NCI-H187 treated with DMSO at 0.1 percent for 48 hours (cell line): ENCODE results near the gene IZUMO1.
A peak's percentile ranks its signal among the peaks of the same experiment; 100 is the strongest.

ENCODE experiments used
- DNase-seq: peaks from one replicate; lab custom pipeline; 2025; lab: John Stamatoyannopoulos, UW

IZUMO1 gene

GRCh38 chr19:48757089-48757675 lies 10.5 kb upstream of the IZUMO1 start:
- no peak for DNase-seq

GRCh38 chr19:48756686-48757085 lies 10.0 kb upstream of the IZUMO1 start:
- DNase-seq, result no peak

DNA sequence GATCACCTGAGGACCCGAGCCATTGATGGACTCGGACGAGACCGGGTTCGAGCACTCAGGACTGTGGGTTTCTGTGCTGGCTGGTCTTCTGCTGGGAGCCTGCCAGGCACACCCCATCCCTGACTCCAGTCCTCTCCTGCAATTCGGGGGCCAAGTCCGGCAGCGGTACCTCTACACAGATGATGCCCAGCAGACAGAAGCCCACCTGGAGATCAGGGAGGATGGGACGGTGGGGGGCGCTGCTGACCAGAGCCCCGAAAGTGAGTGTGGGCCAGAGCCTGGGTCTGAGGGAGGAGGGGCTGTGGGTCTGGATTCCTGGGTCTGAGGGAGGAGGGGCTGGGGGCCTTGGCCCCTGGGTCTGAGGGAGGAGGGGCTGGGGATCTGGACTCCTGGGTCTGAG lies 9.5 kb upstream of the IZUMO1 start:
- no peak for DNase-seq

- DNase-seq, result no peak
Observed at GRCh38 chr19:48755787-48756186, 9.1 kb upstream of the IZUMO1 start.

- no peak for DNase-seq
Observed at GRCh38 chr19:48755084-48755641, 8.5 kb upstream of the IZUMO1 start, which contains the start of gene FGF21. Gene FGF21, plus strand, starts transcription at chr19:48755524. Its CDS starts 713 bp downstream, at chr19:48756237.

- DNase-seq, result peak; percentile 92
Observed at GRCh38 chr19:48752496-48753365, 6.0 kb upstream of the IZUMO1 start, which contains the start of gene FUT1. Gene FUT1, minus strand, starts transcription at chr19:48752641. Its CDS starts 1,360 bp downstream, at chr19:48751281.

DNA sequence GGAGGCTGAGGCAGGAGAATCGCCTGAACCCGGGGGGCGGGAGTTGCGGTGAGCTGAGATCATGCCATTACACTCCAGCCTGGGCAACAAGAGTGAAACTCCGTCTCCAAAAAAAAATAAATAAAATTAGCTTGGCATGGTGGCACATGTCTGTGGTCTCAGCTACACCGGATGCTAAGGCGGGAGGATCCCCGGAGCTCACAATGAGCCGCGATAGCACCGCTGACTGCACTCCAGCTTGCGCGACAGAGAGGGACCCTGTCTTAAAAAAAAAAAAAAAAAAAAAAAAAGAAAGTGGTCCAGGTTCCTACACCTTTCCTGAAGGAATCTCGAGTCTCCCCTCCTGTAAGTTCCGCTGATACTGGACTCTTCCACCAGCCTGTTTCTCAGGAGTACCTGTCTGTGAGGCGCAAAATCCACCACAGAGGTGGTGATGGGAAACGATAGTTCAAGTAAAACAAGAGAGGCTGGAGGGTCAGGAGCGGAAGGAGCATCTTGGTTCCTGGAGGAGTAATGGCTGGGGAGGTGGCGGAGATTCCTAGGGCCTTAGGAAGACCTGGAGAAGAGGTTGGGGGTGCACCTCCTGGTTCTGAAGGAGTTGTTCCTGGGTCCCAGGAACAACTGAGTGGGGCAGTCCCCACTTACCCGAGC lies 5.3 kb upstream of the IZUMO1 start:
- no peak for DNase-seq

GRCh38 chr19:48750771-48751504 lies 4.2 kb upstream of the IZUMO1 start:
- DNase-seq, result no peak

DNA sequence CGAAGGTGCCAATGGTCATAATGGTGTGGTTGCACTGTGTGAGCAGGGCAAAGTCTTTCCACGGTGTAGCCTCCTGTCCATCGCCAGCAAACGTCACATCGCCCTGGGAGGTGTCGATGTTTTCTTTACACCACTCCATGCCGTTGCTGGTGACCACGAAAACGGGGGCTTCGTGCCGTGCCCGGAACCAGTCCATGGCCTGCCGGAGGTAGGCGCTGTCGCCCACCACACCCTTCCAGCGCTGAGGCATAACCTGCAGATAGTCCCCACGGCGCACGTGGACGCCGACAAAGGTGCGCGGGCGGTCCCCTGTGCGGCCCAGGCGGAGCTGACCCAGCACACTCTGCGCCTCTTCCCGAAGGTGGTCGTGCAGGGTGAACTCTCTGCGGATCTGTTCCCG lies 3.6 kb upstream of the IZUMO1 start:
- DNase-seq, result no peak

DNA sequence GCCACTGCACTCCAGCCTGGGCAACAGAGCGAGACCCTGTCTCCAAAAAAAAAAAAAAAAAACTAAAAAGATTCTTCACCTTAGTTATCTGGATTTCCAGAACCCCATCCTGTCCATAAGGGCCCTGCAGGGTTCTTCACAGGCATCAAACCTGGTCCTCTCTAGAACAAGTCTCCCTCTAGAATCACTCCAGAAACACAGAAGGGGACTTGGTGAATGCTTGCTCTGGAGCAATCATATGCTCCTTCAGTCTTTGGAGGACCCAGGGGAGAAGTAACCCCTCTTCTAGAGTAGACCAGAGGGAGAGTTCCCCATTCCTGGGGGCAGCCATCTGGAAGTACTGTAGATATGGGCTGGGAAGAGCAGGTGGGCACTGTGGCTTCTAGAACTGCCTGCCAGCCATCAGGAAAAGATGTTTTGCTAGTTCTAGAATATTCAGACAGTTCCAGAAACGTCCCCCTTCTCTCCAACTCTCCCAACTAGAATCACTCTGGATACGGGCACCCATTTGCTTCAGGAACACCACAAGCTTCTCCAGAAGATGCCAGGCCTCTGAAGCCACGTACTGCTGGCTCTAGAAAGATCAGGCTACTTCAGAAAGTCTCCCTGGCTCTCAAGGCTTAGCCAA lies 3.0 kb upstream of the IZUMO1 start:
- DNase-seq, result no peak

DNA sequence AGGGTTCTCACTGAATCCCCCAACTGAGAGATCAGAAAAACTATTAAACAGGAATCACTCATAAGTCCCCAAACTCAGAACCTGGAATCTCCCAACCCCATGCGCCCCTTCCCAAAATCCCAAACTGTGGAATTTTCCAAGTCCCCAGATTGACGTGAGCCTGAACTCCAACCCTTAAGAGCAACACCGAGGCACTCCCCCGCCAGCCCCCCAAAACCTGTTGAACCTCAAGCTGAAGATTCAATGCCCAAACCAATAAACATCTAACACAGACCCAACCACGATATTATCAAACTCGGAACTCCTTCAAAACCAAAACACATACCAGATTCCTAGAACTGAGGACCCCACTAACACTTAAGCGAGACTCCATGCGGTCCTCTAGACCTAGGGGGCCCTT lies 599 bp downstream of the IZUMO1 start:
- no peak for DNase-seq

GRCh38 chr19:48745208-48745995 lies 1.3 kb downstream of the IZUMO1 start:
- DNase-seq, result no peak

- DNase-seq, result no peak
Observed at GRCh38 chr19:48742096-48742495, 4.6 kb downstream of the IZUMO1 start.

GRCh38 chr19:48741129-48741999 lies 5.3 kb downstream of the IZUMO1 start:
- DNase-seq, result no peak

DNA sequence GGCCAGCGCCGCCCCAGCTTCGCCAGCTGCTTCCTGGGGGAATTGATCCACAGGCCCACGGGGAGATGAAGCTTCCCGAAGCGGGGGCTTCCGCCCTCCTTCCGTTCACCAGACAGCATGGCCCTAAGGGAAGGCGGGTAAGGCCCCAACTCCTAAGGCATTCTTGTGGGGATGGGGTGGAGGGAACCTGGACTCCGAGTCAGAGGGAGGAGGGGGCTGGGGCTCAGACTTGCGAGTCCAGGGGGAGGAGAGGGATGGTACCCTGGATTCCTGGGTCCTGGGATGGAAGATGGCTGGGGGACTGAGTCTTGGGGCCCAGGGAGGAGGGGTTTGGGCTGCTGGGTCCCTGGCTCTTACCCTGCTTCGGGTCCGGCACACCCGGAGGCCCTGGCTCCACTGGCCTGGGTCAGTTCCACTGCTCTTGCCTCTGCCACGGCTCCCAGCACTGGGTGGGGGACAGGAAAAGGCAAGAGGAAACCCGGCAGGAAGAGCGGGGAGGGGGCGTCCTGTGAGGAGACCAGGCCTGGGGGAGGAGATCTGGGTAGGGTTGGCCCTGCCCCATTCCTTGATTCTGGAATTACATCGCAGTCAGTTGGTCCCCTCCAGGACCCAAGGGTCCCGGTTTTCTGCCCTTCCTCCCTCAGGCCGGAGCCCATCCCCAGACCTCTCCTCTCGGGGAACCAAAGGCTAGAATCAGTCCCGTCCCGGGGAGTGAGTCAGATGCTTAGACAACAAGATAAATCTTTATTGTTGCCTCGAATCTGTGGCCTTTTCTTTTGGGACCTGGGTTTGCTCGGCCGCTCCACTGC lies 6.3 kb downstream of the IZUMO1 start, which contains the start of gene RASIP1:
RASIP1 (minus strand) TSS at position 447 of the 809 bp plus-strand sequence; CDS start at position 119, 328 bp downstream.
- no peak for DNase-seq

DNA sequence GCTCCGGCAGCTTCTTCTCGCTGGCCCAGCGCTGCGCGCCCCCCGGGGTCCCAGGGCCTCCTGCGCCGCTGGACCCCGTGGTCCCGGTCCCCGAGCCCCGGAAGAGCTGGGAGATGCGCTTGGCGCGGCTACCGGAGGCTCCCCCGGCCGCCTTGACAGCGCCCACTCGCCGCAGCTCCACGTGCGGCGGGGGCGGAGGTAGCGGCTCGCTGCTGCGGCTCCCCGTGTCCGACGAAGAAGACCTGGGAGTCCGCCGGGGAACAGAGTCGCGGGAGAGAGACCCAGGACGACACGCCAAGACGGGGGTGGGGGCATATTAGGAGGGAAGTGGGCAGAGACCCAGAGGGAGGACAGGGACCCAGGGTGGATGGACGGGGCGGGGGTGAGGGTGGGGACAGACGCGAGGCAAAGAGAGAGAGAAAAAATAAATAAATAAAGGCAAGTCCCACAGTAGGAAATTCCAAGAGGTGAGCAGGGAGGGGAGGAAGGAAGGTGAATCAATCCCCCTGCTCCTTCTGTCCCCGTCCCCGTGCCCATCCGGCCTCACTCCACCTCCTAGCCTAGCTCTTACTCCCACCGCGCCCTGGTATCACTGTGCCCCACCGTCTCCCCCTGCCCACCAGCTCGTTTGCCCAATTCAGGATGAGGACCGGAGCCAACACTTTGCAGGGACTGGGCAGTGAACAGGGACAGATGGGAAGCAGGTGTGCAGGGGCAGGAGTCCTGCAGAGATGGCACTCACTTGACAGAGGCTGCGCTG lies 7.1 kb downstream of the IZUMO1 start:
- DNase-seq, result no peak

DNA sequence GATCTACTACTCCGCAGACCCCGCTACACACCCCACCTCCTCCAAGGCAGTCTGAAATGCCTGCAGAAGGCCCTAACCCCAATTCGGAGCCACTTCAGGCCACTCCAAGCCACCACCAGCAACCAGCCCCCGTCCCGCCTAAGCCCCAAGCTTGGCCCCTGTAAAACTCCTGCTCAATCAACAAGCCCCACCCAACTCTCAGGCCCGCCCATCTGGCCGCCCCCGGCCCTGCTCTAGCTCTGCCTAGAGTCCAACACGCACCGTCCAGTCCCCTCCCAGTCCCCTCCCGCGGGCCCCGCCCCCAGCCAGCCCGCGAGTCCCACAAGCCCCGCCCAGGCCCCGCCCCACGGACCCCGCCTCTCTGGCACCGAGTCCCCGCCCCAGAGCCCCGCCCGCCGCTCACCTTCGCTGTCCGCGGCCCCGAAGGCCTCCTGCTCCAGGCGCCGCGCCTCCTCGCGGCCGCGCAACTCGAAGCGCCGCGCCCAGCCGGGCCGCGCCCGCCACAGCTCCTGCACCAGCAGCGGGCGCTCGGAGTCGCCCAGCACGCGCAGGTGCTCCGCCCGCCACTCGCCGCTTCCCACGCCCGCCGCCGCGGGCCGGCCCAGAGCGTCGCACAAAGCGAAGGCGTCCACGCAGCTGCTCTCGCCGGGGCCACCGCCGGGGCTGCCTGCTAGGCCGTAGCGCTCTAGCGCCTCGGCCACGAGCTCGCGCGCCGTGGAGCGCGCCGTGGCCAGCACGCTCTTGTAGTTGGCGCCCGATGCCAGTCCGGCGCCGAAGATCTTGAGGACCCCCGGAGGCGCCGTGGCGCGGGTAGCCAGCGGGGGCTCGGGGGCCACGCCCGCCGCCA lies 7.9 kb downstream of the IZUMO1 start:
- DNase-seq, result peak; percentile 86
